GM19468 (cell line): Measurements from ENCODE around the gene FBXO8.
"Not testable (repeated sequence)": the region's sequence is repeated elsewhere in the genome, so short reads cannot be mapped to it uniquely, and the experiment has no call there.

Experiments used
- ATAC-seq: cut with Tn5 transposase; IDR thresholded peaks from one replicate; pipeline ENCODE4 v1.9.1; 2021; ENCODE audit warnings: mild to moderate bottlenecking, moderate library complexity, moderate number of reproducible peaks; ENCODE audit not compliant: unreplicated experiment; ENCODE audit errors: extremely low read depth

FBXO8 gene, protein sequence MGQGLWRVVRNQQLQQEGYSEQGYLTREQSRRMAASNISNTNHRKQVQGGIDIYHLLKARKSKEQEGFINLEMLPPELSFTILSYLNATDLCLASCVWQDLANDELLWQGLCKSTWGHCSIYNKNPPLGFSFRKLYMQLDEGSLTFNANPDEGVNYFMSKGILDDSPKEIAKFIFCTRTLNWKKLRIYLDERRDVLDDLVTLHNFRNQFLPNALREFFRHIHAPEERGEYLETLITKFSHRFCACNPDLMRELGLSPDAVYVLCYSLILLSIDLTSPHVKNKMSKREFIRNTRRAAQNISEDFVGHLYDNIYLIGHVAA

GRCh38 chr4:174283507-174284471, at the start of gene FBXO8, which contains the start of gene CEP44:
FBXO8 (minus strand) TSS chr4:174283667; CDS start chr4:174263092, 20,575 bp downstream.
CEP44 (plus strand) TSS chr4:174283911; CDS start chr4:174299122, 15,211 bp downstream.
- ATAC-seq: peak; percentile 20

- no peak for ATAC-seq
These were observed 49.5 kb upstream of the FBXO8 start for GRCh38 chr4:174332741-174333493.

GRCh38 chr4:174324725-174325124, 41.3 kb upstream of the FBXO8 start:
- no peak for ATAC-seq

DNA sequence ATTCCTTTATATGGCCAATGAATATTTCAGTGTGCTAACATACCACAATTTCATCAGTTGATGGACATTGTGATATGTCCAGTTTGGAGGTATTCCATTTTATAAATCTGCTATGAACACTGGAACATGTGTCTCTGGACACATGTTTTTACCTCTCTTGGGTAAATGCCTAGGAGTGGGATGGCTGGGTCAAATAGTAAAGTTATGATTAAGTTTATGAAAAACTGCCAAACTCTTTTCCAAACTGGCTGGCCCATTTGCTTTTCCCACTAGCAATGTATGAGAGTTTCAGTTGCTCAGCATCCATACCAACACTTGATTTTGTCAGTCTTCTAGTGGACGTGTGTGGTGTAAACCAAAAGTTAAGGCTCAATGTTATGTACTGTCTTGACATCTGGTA, 40.8 kb upstream of the FBXO8 start:
- ATAC-seq: no peak

DNA sequence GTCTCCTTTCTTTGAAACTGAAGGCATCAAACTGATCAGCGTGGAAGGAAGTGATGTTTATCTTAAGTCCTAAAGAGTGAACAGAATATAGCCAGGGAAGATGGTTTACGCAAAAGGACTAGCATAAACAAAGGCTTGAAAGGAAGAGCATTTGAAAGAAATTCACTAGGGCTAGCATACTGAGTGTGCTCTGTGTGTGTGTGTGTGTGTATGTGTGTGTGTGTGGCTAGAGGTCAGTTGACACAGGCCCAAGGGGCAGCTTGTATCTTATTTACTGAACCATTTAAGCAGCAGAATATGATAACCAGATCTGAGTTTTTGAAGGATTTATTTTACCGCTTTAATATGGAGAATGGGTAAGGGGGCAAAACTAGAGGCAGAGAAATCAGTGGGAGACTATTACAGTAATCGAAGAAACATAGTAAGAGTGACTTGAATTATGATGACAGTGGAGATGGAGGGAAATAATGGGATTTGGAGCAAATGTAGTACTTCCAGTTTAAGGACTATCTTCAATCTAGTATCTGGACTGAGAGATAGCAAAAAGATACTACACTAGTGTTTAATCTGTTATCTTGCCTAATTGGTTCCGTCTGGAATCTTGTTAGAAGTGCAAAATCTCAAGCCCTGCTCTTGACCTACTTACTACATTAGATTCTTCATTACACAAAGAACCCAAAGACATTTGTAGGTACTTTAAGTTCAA, 37.2 kb upstream of the FBXO8 start:
- ATAC-seq: no peak

GRCh38 chr4:174318829-174319764, 35.6 kb upstream of the FBXO8 start:
- ATAC-seq: no peak

- no peak for ATAC-seq
These were observed 34.1 kb upstream of the FBXO8 start for GRCh38 chr4:174317531-174317930.

DNA sequence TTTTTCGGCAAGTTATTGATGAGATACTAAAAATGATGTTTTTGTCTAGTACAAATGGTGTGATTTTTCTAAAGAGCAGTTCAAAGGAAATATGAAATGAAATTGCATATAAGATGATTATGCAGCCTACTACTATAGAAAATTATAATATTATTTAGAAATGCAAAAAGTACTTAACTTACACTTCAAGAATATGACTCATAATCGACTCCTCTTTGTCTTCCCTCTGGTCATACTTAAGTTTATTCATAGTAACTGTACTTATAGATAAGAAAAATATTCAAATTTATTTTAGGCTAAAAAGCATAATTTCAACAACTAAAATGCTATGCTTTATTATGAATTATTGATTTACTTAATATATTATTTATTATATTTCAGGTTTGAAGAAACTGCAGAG, 33.5 kb upstream of the FBXO8 start:
- ATAC-seq: no peak

GRCh38 chr4:174316546-174316945, 33.1 kb upstream of the FBXO8 start:
- no peak for ATAC-seq

- ATAC-seq: no peak
These were observed 31.3 kb upstream of the FBXO8 start for GRCh38 chr4:174314770-174315169.

DNA sequence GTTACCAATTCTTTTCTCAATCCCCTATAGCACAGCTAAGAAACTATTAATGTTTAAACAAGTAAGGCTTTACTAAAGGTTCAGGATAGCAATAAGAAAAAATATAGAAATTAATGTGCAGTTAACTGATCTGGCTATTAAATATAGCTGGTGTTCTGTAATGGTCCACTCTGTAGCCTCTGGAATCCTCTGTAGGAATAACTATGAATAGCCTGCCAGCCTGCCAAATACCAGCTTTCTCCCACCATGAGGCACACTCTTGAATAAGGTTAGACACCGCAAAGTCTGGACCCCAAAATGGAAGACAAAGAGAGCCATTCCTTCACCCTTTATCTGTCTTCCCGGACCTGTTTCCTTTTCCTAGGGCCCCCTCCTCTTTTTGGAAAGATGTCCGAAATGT, 30.8 kb upstream of the FBXO8 start:
- no peak for ATAC-seq

DNA sequence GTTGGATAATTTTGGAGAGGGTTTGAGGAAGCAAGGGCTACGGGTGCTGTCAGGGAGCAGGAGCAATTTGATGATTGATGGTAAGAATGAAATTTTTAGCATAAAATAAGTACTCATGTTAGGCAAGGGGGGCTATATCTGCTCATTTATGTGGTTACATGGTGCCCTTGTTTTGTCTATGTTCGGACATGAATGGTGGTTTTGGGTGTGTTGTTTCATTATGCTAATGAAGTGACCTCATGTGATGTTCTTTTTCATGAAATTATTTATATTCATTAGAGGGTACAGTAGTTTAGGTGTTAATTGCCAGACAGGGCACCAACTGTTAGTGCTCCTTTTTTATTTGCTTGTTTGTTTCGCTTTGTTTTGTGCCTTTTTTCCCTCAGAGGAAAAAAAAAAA, 29.5 kb upstream of the FBXO8 start:
- ATAC-seq: no peak

DNA sequence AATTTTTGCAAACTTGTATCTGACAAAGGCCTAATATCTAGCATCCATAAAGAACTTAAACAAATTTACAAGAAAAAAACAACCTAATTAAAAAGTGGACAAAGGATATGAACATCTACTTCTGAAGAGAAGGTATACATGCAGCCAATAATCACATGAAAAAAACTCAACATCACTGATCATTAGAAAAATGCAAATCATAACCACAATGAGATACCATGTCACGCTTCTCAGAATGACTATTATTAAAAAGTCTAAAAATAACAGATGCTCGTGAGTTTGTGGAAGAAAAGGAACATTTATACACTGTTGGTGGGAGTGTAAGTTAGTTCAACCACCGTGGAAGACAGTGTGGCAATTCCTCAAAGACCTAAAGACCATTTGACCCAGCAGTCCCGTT, 24.2 kb upstream of the FBXO8 start:
- no peak for ATAC-seq

GRCh38 chr4:174305961-174306360, 22.5 kb upstream of the FBXO8 start:
- ATAC-seq: no peak

GRCh38 chr4:174304664-174305063, 21.2 kb upstream of the FBXO8 start:
- no peak for ATAC-seq

GRCh38 chr4:174303687-174304086, 20.2 kb upstream of the FBXO8 start:
- ATAC-seq: no peak

DNA sequence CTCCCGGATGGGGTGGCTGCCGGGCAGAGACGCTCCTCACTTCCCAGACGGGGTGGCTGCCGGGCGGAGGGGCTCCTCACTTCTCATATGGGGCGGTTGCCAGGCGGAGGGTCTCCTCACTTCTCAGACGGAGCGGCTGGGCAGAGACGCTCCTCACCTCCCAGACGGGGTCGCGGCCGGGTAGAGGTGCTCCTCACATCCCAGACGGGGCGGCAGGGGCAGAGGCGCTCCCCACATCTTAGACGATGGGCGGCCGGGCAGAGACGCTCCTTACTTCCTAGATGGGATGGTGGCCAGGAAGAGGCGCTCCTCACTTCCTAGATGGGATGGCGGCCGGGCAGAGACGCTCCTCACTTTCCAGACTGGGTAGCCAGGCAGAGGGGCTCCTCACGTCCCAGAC, 11.7 kb upstream of the FBXO8 start:
- not testable (repeated sequence) for ATAC-seq

GRCh38 chr4:174294641-174295040, 11.2 kb upstream of the FBXO8 start:
- ATAC-seq: not testable (repeated sequence)

- ATAC-seq: no peak
These were observed 9.0 kb upstream of the FBXO8 start for GRCh38 chr4:174292473-174292872.
